Stimulated activated CD4-positive, alpha-beta T cell treated with anti-CD3 and anti-CD28 coated beads, Interleukin-12 subunit alpha, Interleukin-12 subunit beta, amount 100 ng/mL, for 24 hours (primary cell): Measurements from ENCODE around the gene OXCT1.
"Not testable (repeated sequence)": the region's sequence is repeated elsewhere in the genome, so short reads cannot be mapped to it uniquely, and the experiment has no call there.

ENCODE experiments used
- DNase-seq, 2 experiments: peaks; one replicate each; pipeline ENCODE4 v3.0.0-alpha.2; 2020; ENCODE audit warnings: low read depth in 2 of 2

OXCT1 gene

GRCh38 chr5:41874512-41875060 is 4.4 kb upstream of the OXCT1 start:
- DNase-seq: no peak

- DNase-seq: no peak
Observed at GRCh38 chr5:41871852-41872251, 1.6 kb upstream of the OXCT1 start.

GRCh38 chr5:41870627-41871048 is 413 bp upstream of the OXCT1 start:
- no peak for DNase-seq

- DNase-seq: peak in 1 of 2 experiments; percentile 19
Observed at GRCh38 chr5:41869151-41869723, 988 bp downstream of the OXCT1 start.

GRCh38 chr5:41863871-41864486 is 6.2 kb downstream of the OXCT1 start:
- no peak for DNase-seq

GRCh38 chr5:41858890-41859289 is 11.3 kb downstream of the OXCT1 start:
- no peak for DNase-seq

GRCh38 chr5:41857989-41858388 is 12.2 kb downstream of the OXCT1 start:
- no peak for DNase-seq

- DNase-seq: peak in 1 of 2 experiments; percentile 16
Observed at GRCh38 chr5:41856644-41857491, 13.4 kb downstream of the OXCT1 start.

- no peak for DNase-seq
Observed at GRCh38 chr5:41852293-41852692, 17.9 kb downstream of the OXCT1 start.

GRCh38 chr5:41851116-41851515 is 19.1 kb downstream of the OXCT1 start:
- no peak for DNase-seq

GRCh38 chr5:41848983-41849382 is 21.2 kb downstream of the OXCT1 start:
- no peak for DNase-seq

GRCh38 chr5:41845751-41846150 is 24.5 kb downstream of the OXCT1 start:
- DNase-seq: not testable (repeated sequence)

GRCh38 chr5:41844502-41844901 is 25.7 kb downstream of the OXCT1 start:
- no peak for DNase-seq

- no peak for DNase-seq
Observed at GRCh38 chr5:41843456-41844370, 26.5 kb downstream of the OXCT1 start.

GRCh38 chr5:41842777-41843176 is 27.4 kb downstream of the OXCT1 start:
- no peak for DNase-seq

GRCh38 chr5:41841325-41841724 is 28.9 kb downstream of the OXCT1 start:
- no peak for DNase-seq

GRCh38 chr5:41840251-41840650 is 30.0 kb downstream of the OXCT1 start:
- DNase-seq: no peak

- no peak for DNase-seq
Observed at GRCh38 chr5:41837793-41838192, 32.4 kb downstream of the OXCT1 start.

GRCh38 chr5:41835645-41836044 is 34.6 kb downstream of the OXCT1 start:
- DNase-seq: no peak

- DNase-seq: no peak
Observed at GRCh38 chr5:41834506-41834905, 35.7 kb downstream of the OXCT1 start.

- DNase-seq: no peak
Observed at GRCh38 chr5:41832430-41832829, 37.8 kb downstream of the OXCT1 start.

GRCh38 chr5:41831155-41831554 is 39.1 kb downstream of the OXCT1 start:
- no peak for DNase-seq
